GM12878 (cell line): ENCODE results near the gene MAN2A2. TPM values are rescaled to one million over a fixed set of nuclear protein-coding genes. Genes with fewer than 3 reads are reported as not detected.

Source experiments
- ATF7 ChIP-seq: fragments of 450-650 bp; IDR thresholded peaks from 2 replicates; pipeline ENCODE4 v1.6.1; 2016; ENCODE audit warnings: low read depth, mild to moderate bottlenecking
- BCL3 ChIP-seq: IDR thresholded peaks from 2 replicates; pipeline ENCODE4 v1.6.1; 2011; ENCODE audit warnings: borderline replicate concordance, low read depth, mild to moderate bottlenecking, moderate library complexity, low read length; ENCODE audit not compliant: insufficient read depth, poor library complexity, severe bottlenecking
- DPF2 ChIP-seq: fragments of 450-650 bp; IDR thresholded peaks from 2 replicates; pipeline ENCODE4 v1.6.1; 2017; ENCODE audit warnings: mild to moderate bottlenecking
- E4F1 ChIP-seq: fragments of 450-650 bp; IDR thresholded peaks from 2 replicates; pipeline ENCODE4 v1.6.1; 2018; ENCODE audit warnings: borderline replicate concordance, mild to moderate bottlenecking; ENCODE audit not compliant: partially characterized antibody
- ETV6 ChIP-seq, 2 experiments: fragments of 450-650 bp in 1 of 2; IDR thresholded peaks in 1 of 2; conservative IDR thresholded peaks in 1 of 2; 2 replicates each; pipeline ENCODE4 v1.6.1; 2014; ENCODE audit warnings: antibody characterized with exemption in 1 of 2, borderline replicate concordance in 1 of 2, low read depth in 1 of 2, mild to moderate bottlenecking in 1 of 2, moderate library complexity in 1 of 2
- IKZF1 ChIP-seq: fragments of 450-650 bp; conservative IDR thresholded peaks from 2 replicates; pipeline ENCODE4 v1.6.1; 2017; ENCODE audit warnings: antibody characterized with exemption, mild to moderate bottlenecking
- JUNB ChIP-seq: IDR thresholded peaks from 2 replicates; pipeline ENCODE4 v1.6.1; 2016; ENCODE audit warnings: antibody characterized with exemption, mild to moderate bottlenecking
- LARP7 ChIP-seq: fragments of 450-650 bp; IDR thresholded peaks from 2 replicates; pipeline ENCODE4 v1.6.1; 2017; ENCODE audit warnings: mild to moderate bottlenecking
- MEF2B ChIP-seq: fragments of 450-650 bp; IDR thresholded peaks from 2 replicates; pipeline ENCODE4 v1.6.1; 2018; ENCODE audit warnings: mild to moderate bottlenecking, moderate library complexity; ENCODE audit not compliant: partially characterized antibody, poor library complexity, severe bottlenecking
- MYC ChIP-seq: IDR thresholded peaks from 2 replicates; pipeline ENCODE4 v1.6.1; 2011; ENCODE audit warnings: mild to moderate bottlenecking, low read length, moderate library complexity, inconsistent platforms; ENCODE audit not compliant: insufficient read depth, insufficient replicate concordance, insufficient read length, severe bottlenecking
- PML ChIP-seq: IDR thresholded peaks from 2 replicates; pipeline ENCODE4 v1.6.1; 2012; ENCODE audit warnings: low read length, inconsistent platforms
- RFX5 ChIP-seq: IDR thresholded peaks from 2 replicates; pipeline ENCODE4 v1.6.1; 2011; ENCODE audit warnings: low read depth, low read length, improper control_type of control experiment
- SKIL ChIP-seq: fragments of 450-650 bp; IDR thresholded peaks from 2 replicates; pipeline ENCODE4 v1.6.1; 2017; ENCODE audit warnings: mild to moderate bottlenecking, low read depth, inconsistent platforms; ENCODE audit not compliant: poor library complexity, severe bottlenecking
- SREBF1 ChIP-seq: IDR thresholded peaks from 2 replicates; pipeline ENCODE4 v1.6.1; 2012; ENCODE audit warnings: mild to moderate bottlenecking, low read length
- ZNF217 ChIP-seq: fragments of 450-650 bp; IDR thresholded peaks from 2 replicates; pipeline ENCODE4 v1.6.1; 2017; ENCODE audit warnings: antibody characterized with exemption, mild to moderate bottlenecking
- ZNF592 ChIP-seq: fragments of 450-650 bp; IDR thresholded peaks from 2 replicates; pipeline ENCODE4 v1.6.1; 2017; ENCODE audit warnings: mild to moderate bottlenecking, moderate library complexity
- polyA plus RNA-seq, 11 experiments: library from polyadenylated mRNA; depleted of rRNA in 4 of 11; unstranded in 6 of 11; stranded (reverse) in 5 of 11; fragments of >200 nt; fragmentation: Nextera tagmentation in 4 of 11; fragmentation: Illumina TruSeq in 1 of 11; extraction: Ambion mirVana in 4 of 11; extraction: Trizol in 1 of 11; gene quantifications; 1 replicate in 1 of 11; 2 replicates in 10 of 11; pipeline versions ENCODE4 v1.2.1 to v1.2.3, GENCODE V29; 2011 to 2016; ENCODE audit warnings: inconsistent platforms in 2 of 11, missing spikeins in 2 of 11, low read depth in 1 of 11
- total RNA-seq, 4 experiments: library from RNA; depleted of rRNA in 3 of 4; stranded (reverse); fragments of >200 nt in 3 of 4; fragmentation: Illumina TruSeq in 1 of 4; extraction: Trizol in 1 of 4; gene quantifications; 2 replicates each; pipeline versions ENCODE4 v1.2.1 to v1.2.3, GENCODE V29; 2013 to 2021
- TF ChIP-seq, protein P1 (sequence below): IDR thresholded peaks from 2 replicates; pipeline ENCODE4 v1.6.1; 2011; ENCODE audit warnings: borderline replicate concordance, low read depth, mild to moderate bottlenecking, moderate library complexity, mixed read lengths, low read length; ENCODE audit not compliant: insufficient read depth; ENCODE audit errors: extremely low read length

The MAN2A2 gene
- total and polyA plus RNA-seq, 10 of the 15 experiments (the other 5 are each of a cell fraction or from before 2014, with no cell fraction given): 4.2 to 79.4 (median 23.2) TPM

GRCh38 chr15:90902840-90903732 lies at the start of gene MAN2A2 (continued):
- no peak for TF ChIP-seq BCL3
- no peak for TF ChIP-seq ETV6 (conservative IDR thresholded peaks at IDR 0.05 in 1 of 2, IDR thresholded peaks at IDR 0.05 in 1 of 2; ENCODE audit: borderline replicate concordance in 1 of 2, low read depth in 1 of 2)
- TF ChIP-seq IKZF1: 0 out of 2 replicates have a peak, but pooled peaks have one; percentile 53
- no peak for TF ChIP-seq RFX5
- no peak; the same call in 1 of the 2 replicates for TF ChIP-seq LARP7
- TF ChIP-seq SKIL: no peak
- peak; percentile 64; the same call in 1 of the 2 replicates for TF ChIP-seq DPF2
- no peak for TF ChIP-seq ZNF217
- TF ChIP-seq JUNB: no peak
- TF ChIP-seq MEF2B: peak; percentile 9
- no peak for TF ChIP-seq ATF7
- no peak for TF ChIP-seq E4F1
- TF ChIP-seq, protein P1, sequence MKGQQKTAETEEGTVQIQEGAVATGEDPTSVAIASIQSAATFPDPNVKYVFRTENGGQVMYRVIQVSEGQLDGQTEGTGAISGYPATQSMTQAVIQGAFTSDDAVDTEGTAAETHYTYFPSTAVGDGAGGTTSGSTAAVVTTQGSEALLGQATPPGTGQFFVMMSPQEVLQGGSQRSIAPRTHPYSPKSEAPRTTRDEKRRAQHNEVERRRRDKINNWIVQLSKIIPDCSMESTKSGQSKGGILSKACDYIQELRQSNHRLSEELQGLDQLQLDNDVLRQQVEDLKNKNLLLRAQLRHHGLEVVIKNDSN: no peak
- TF ChIP-seq MYC: peak; percentile 7
- no peak for TF ChIP-seq ZNF592
- TF ChIP-seq SREBF1: no peak
- TF ChIP-seq PML: peak; percentile 51; the same call in 1 of the 2 replicates
